SK-N-MC (cell line): ENCODE results near the gene DDAH1.

ENCODE experiments used
- DNase-seq: peaks from one replicate; pipeline ENCODE4 v3.0.0-alpha.2; 2011; ENCODE audit warnings: low read depth, low spot score
- H3K27ac ChIP-seq: fragments of 200-600 bp; sonication (generic); 2 replicates; pipeline ENCODE4 v1.5.1; 2016; ENCODE audit warnings: mixed run types
- H3K36me3 ChIP-seq: fragments of 200-600 bp; sonication (generic); 2 replicates; pipeline ENCODE4 v1.6.1; 2017; ENCODE audit warnings: antibody characterized with exemption, low read length, mixed read lengths; ENCODE audit not compliant: insufficient read depth
- H3K4me3 ChIP-seq: fragments of 200-600 bp; sonication (generic); 2 replicates; pipeline ENCODE4 v1.5.1; 2016
- H3K9ac ChIP-seq: fragments of 200-600 bp; sonication (generic); 2 replicates; pipeline ENCODE4 v1.8.0; 2017; ENCODE audit warnings: mixed run types, mixed read lengths; ENCODE audit not compliant: insufficient read length
- H3K9me3 ChIP-seq: fragments of 200-600 bp; sonication (generic); 2 replicates; pipeline ENCODE4 v1.6.1; 2017; ENCODE audit warnings: low read depth, mild to moderate bottlenecking, antibody characterized with exemption, low read length, moderate library complexity, mixed read lengths
- EZH2 ChIP-seq: fragments of 200-600 bp; sonication (generic); IDR thresholded peaks from one replicate; pipeline ENCODE4 v1.6.1; 2017; ENCODE audit warnings: antibody characterized with exemption
- FOXP2 ChIP-seq: optimal IDR thresholded peaks from 2 replicates; pipeline ENCODE3; 2011; ENCODE audit warnings: mild to moderate bottlenecking, moderate library complexity; ENCODE audit not compliant: insufficient read depth; ENCODE audit errors: extremely low read length, control extremely low read depth
- POLR2AphosphoS5 ChIP-seq: IDR thresholded peaks from 2 replicates; pipeline ENCODE4 v1.6.1; 2012; ENCODE audit warnings: mild to moderate bottlenecking, low read depth, low read length, borderline replicate concordance

DDAH1 gene

DNA sequence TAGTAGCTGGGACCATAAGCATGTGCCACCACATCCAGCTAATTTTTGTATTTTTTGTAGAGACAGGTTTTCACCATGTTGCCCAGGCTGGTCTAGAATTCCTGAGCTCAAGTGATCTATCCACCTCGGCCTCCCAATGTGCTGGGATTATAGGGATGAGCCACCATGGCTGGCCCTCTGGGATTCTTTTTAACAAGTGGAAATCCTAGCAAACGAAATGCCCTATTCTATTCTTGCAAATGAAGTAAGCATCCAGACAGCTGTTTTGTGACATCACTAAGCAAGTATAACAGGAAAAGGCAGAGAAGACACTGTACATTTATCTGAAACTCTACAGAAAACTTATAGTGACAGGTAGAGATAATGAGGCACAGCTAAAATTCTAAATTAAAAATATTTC is 86.4 kb downstream of the DDAH1 start:
- no peaks in the 10 kb centered on the region; the same call in 1 of the 2 replicates for H3K9me3 ChIP-seq
- H3K27ac ChIP-seq: no peak overlapping the region
- no peak for DNase-seq
- H3K36me3 ChIP-seq: no peaks in the 10 kb centered on the region
- no peak overlapping the region for H3K4me3 ChIP-seq
- no peak for TF ChIP-seq POLR2AphosphoS5
- TF ChIP-seq EZH2: no peak
- TF ChIP-seq FOXP2: no peak
- H3K9ac ChIP-seq: no peak overlapping the region

DNA sequence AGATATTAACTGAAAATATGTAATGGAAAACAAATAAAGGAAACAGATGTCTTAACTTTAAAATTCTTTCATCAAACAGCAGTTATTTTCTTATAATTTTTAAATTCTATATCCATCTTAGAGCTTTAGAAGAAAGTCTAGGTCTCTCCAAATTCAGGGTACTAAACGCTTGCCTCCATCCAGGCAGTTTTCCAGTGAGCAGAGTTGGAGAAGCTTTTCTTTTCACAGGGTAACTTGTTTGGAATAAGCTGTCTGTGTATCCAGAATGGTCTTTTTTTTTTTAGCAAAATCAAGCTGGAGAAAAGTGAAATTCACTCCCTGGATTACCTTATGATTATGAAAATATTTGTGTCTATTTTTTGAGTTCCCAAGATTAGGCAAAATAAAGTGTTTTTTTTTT is 88.6 kb downstream of the DDAH1 start:
- Histone ChIP-seq H3K27ac (no peak overlapping the region), H3K9ac (no peak overlapping the region), H3K9me3 (no peaks in the 10 kb centered on the region), H3K36me3 (no peaks in the 10 kb centered on the region), H3K4me3 (no peak overlapping the region)
- TF ChIP-seq FOXP2 (no peak), POLR2AphosphoS5 (no peak), EZH2 (no peak)
- no peak for DNase-seq

GRCh38 chr1:85375493-85375892 is 89.5 kb downstream of the DDAH1 start:
- no peaks in the 10 kb centered on the region for H3K36me3 ChIP-seq
- no peak overlapping the region for H3K27ac ChIP-seq
- TF ChIP-seq EZH2 (no peak), FOXP2 (no peak), POLR2AphosphoS5 (no peak)
- H3K9ac ChIP-seq: no peak overlapping the region
- H3K9me3 ChIP-seq: no peaks in the 10 kb centered on the region
- H3K4me3 ChIP-seq: no peak overlapping the region
- DNase-seq: no peak

- DNase-seq: no peak
- Histone ChIP-seq H3K9me3 (no peaks in the 10 kb centered on the region), H3K36me3 (no peaks in the 10 kb centered on the region), H3K4me3 (no peak overlapping the region), H3K27ac (peak overlapping the region; percentile 89; the same call in 1 of the 2 replicates), H3K9ac (no peak overlapping the region)
- no peak for TF ChIP-seq FOXP2
- no peak for TF ChIP-seq POLR2AphosphoS5
- no peak for TF ChIP-seq EZH2
Measured at GRCh38 chr1:85374160-85374559, 90.8 kb downstream of the DDAH1 start.

- TF ChIP-seq EZH2 (no peak), FOXP2 (no peak), POLR2AphosphoS5 (no peak)
- Histone ChIP-seq H3K9me3 (no peaks in the 10 kb centered on the region), H3K4me3 (peak overlapping the region; percentile 41), H3K9ac (no peak overlapping the region), H3K27ac (peak overlapping the region; percentile 89), H3K36me3 (no peaks in the 10 kb centered on the region)
- DNase-seq: no peak
Measured at GRCh38 chr1:85373378-85373708, 91.6 kb downstream of the DDAH1 start.

DNA sequence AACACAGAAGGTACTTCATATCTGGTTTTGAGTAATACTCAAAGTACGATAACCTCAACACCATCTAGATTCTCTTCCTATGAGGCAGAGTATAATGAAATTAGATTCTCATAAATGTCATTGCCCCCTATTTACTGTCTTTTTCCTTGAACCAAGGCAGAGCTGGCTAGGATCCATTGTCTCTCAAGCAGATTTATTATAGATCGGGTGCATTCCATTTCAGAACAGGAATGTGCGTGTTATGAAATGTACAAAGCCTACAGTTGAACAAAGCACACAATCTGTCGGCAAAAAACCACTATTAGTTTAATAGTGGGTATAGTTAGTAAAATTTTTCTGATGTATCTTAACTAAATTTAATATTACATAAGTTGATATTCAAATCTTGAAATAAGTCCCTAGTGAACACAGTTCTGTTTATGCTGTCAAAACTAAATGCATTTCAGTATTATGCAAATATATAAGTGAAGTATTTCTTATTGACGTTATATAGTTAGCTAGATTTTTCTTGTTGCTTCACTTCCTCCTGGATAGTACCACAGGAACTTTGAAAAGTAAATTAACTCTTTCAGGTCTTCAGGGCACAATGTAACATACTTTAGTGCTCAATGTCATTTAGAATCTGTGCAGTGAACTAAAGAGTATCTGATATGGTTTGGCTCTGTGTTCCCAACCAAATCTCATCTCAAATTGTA is 92.1 kb downstream of the DDAH1 start:
- Histone ChIP-seq H3K4me3 (peak overlapping the region; percentile 41), H3K9ac (peak overlapping the region; percentile 4), H3K9me3 (no peaks in the 10 kb centered on the region), H3K27ac (peak overlapping the region; percentile 89), H3K36me3 (no peaks in the 10 kb centered on the region)
- no peak for DNase-seq
- no peak for TF ChIP-seq FOXP2
- TF ChIP-seq EZH2: no peak
- TF ChIP-seq POLR2AphosphoS5: no peak

GRCh38 chr1:85371021-85371420 is 93.9 kb downstream of the DDAH1 start:
- no peak overlapping the region for H3K4me3 ChIP-seq
- DNase-seq: no peak
- no peak overlapping the region for H3K9ac ChIP-seq
- no peaks in the 10 kb centered on the region for H3K36me3 ChIP-seq
- TF ChIP-seq POLR2AphosphoS5 (no peak), FOXP2 (no peak), EZH2 (no peak)
- H3K9me3 ChIP-seq: no peaks in the 10 kb centered on the region
- no peak overlapping the region for H3K27ac ChIP-seq

- TF ChIP-seq POLR2AphosphoS5: no peak
- TF ChIP-seq FOXP2: no peak
- no peak for TF ChIP-seq EZH2
- Histone ChIP-seq H3K27ac (no peak overlapping the region; the same call in 1 of the 2 replicates), H3K9ac (no peak overlapping the region), H3K4me3 (no peak overlapping the region), H3K9me3 (no peaks in the 10 kb centered on the region), H3K36me3 (no peaks in the 10 kb centered on the region)
- no peak for DNase-seq
Measured at GRCh38 chr1:85368073-85368770, 96.7 kb downstream of the DDAH1 start.

DNA sequence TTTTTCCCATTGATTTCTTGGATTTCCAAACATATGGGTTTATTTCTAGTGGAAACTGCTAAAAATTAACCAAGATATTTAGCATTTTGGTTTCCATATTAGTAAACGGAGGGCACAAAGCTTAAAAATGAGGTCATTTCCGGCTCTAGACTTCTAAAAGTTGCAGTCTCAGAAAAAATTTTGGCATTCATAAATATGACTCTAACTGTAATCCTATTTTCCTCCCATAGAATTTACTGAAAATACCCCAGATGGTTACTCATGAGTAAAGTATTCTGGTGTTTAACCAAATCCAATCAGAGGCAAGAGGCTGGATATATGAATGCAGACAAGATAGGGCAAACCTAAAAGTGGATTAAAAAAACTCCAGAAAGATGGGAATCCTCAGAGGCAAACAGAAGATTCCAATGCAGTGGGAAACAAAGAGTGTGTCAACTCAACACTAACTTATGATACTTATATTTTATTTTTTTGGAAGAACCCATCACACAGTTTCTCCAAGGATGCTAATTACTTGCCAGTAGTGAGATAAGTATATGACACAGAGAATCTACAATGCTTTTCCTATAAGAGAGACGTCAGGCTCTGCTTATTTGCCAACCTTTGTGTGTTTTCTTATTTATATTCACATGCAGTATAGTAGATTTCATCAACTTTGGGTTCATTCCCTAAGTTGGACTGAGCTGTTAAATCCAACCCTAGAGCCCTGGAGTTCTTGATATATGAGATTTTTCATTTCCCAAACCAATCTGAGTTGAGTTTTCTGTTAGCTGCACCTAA is 98.4 kb downstream of the DDAH1 start:
- TF ChIP-seq POLR2AphosphoS5 (no peak), EZH2 (no peak), FOXP2 (no peak)
- no peak overlapping the region for H3K9ac ChIP-seq
- no peak for DNase-seq
- H3K9me3 ChIP-seq: no peaks in the 10 kb centered on the region
- no peak overlapping the region for H3K4me3 ChIP-seq
- H3K36me3 ChIP-seq: no peaks in the 10 kb centered on the region
- peak overlapping the region; percentile 57 for H3K27ac ChIP-seq
